WTC11 (cell line): ENCODE measurements around the gene GSC.

Source experiments
- CREM ChIP-seq: sonication (generic); formaldehyde crosslinking; IDR thresholded peaks from 2 replicates; pipeline ENCODE4 v1.8.1; 2022; ENCODE audit warnings: mild to moderate bottlenecking, missing genetic modification reagents, moderate library complexity
- ETV6 ChIP-seq: sonication (generic); formaldehyde crosslinking; IDR thresholded peaks from 2 replicates; pipeline ENCODE4 v1.8.1; 2022; ENCODE audit warnings: mild to moderate bottlenecking, missing genetic modification reagents
- FOXJ3 ChIP-seq: sonication (generic); formaldehyde crosslinking; IDR thresholded peaks from 2 replicates; pipeline ENCODE4 v1.9.0; 2021; ENCODE audit warnings: missing genetic modification reagents, mild to moderate bottlenecking, borderline replicate concordance
- SMAD3 ChIP-seq: sonication (generic); formaldehyde crosslinking; IDR thresholded peaks from 2 replicates; pipeline ENCODE4 v1.8.0; 2022; ENCODE audit warnings: missing genetic modification reagents, mild to moderate bottlenecking, borderline replicate concordance
- ZNF219 ChIP-seq: sonication (generic); formaldehyde crosslinking; IDR thresholded peaks from 2 replicates; pipeline ENCODE4 v1.8.0; 2023; ENCODE audit warnings: missing genetic modification reagents, mild to moderate bottlenecking, borderline replicate concordance
- ZNF512 ChIP-seq: sonication (generic); formaldehyde crosslinking; IDR thresholded peaks from 2 replicates; pipeline ENCODE4 v1.8.1; 2022; ENCODE audit warnings: missing genetic modification reagents, borderline replicate concordance
- TF ChIP-seq, protein P1 (sequence below): fragments of 200-600 bp; IDR thresholded peaks from 2 replicates; pipeline ENCODE4 v1.8.0; 2022; ENCODE audit warnings: antibody characterized with exemption
- TF ChIP-seq, protein P2 (sequence below): sonication (generic); formaldehyde crosslinking; IDR thresholded peaks from 2 replicates; pipeline ENCODE4 v1.8.1; 2023; ENCODE audit warnings: mild to moderate bottlenecking, missing genetic modification reagents

- TF ChIP-seq ZNF219 (no peak), CREM (no peak), SMAD3 (CRISPR knock-in tag) (no peak), ZNF512 (no peak), FOXJ3 (CRISPR knock-in tag) (no peak), ETV6 (CRISPR knock-in tag) (no peak)
- TF ChIP-seq, protein P1, sequence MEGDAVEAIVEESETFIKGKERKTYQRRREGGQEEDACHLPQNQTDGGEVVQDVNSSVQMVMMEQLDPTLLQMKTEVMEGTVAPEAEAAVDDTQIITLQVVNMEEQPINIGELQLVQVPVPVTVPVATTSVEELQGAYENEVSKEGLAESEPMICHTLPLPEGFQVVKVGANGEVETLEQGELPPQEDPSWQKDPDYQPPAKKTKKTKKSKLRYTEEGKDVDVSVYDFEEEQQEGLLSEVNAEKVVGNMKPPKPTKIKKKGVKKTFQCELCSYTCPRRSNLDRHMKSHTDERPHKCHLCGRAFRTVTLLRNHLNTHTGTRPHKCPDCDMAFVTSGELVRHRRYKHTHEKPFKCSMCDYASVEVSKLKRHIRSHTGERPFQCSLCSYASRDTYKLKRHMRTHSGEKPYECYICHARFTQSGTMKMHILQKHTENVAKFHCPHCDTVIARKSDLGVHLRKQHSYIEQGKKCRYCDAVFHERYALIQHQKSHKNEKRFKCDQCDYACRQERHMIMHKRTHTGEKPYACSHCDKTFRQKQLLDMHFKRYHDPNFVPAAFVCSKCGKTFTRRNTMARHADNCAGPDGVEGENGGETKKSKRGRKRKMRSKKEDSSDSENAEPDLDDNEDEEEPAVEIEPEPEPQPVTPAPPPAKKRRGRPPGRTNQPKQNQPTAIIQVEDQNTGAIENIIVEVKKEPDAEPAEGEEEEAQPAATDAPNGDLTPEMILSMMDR = no peak
- TF ChIP-seq, protein P2, sequence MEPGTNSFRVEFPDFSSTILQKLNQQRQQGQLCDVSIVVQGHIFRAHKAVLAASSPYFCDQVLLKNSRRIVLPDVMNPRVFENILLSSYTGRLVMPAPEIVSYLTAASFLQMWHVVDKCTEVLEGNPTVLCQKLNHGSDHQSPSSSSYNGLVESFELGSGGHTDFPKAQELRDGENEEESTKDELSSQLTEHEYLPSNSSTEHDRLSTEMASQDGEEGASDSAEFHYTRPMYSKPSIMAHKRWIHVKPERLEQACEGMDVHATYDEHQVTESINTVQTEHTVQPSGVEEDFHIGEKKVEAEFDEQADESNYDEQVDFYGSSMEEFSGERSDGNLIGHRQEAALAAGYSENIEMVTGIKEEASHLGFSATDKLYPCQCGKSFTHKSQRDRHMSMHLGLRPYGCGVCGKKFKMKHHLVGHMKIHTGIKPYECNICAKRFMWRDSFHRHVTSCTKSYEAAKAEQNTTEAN = no peak
Observed at GRCh38 chr14:94762431-94762830, 7.5 kb downstream of the GSC start.
